Mesodermal cell (in vitro differentiated cells): ENCODE data around the gene ROCK2.
"Not testable (repeated sequence)": the region's sequence is repeated elsewhere in the genome, so short reads cannot be mapped to it uniquely, and the experiment has no call there.

Experiments used
- H3K27ac ChIP-seq: 2 replicates; pipeline ENCODE4 v1.7.0; 2013; ENCODE audit warnings: mild to moderate bottlenecking, low read depth, low read length, moderate library complexity; ENCODE audit not compliant: severe bottlenecking
- H3K36me3 ChIP-seq: 2 replicates; pipeline ENCODE4 v1.7.1; 2013; ENCODE audit warnings: mild to moderate bottlenecking, low read length, moderate library complexity; ENCODE audit not compliant: control insufficient read depth, insufficient read depth
- H3K4me1 ChIP-seq: one replicate; pipeline ENCODE4 v1.7.1; 2013; ENCODE audit warnings: mild to moderate bottlenecking, low read length; ENCODE audit not compliant: insufficient read depth, control insufficient read depth, poor library complexity, severe bottlenecking
- H3K4me3 ChIP-seq: 2 replicates; pipeline ENCODE4 v1.7.0; 2013; ENCODE audit warnings: low read length, control low read depth, mild to moderate bottlenecking; ENCODE audit not compliant: insufficient read depth, poor library complexity, severe bottlenecking; ENCODE audit errors: extremely low read depth
- H3K9me3 ChIP-seq: 2 replicates; pipeline ENCODE4 v1.7.1; 2013; ENCODE audit warnings: mild to moderate bottlenecking, low read length, moderate library complexity; ENCODE audit not compliant: control insufficient read depth
- WGBS, 2 experiments: methylation state at CpG; one replicate each; pipeline ENCODE4 v1.1.5; 2013; ENCODE audit warnings: missing lambda C conversion rate in 2 of 2; ENCODE audit not compliant: insufficient coverage in 2 of 2; 5-methylcytosine and 5-hydroxymethylcytosine counted together

The ROCK2 gene

GRCh38 chr2:11168488-11168887 is 175.9 kb downstream of the ROCK2 start:
- WGBS, 2 experiments: 85 to 92% methylated on average over 7 to 8 of the region's 9 CpGs

GRCh38 chr2:11166476-11166875 is 178.0 kb downstream of the ROCK2 start:
- Histone ChIP-seq H3K9me3 (no peaks in the 10 kb centered on the region), H3K36me3 (no peaks in the 10 kb centered on the region), H3K4me1 (no peaks in the 10 kb centered on the region), H3K4me3 (no peak overlapping the region), H3K27ac (no peak overlapping the region)
- WGBS, 2 experiments: 90 to 94% methylated on average over 9 to 10 of the region's 10 CpGs

More at GRCh38 chr2:11168488-11168887, 175.9 kb downstream of the ROCK2 start:
- H3K4me1 ChIP-seq: no peaks in the 10 kb centered on the region
- no peak overlapping the region for H3K4me3 ChIP-seq
- no peaks in the 10 kb centered on the region for H3K9me3 ChIP-seq
- no peak overlapping the region for H3K27ac ChIP-seq
- no peaks in the 10 kb centered on the region for H3K36me3 ChIP-seq

GRCh38 chr2:11165046-11165445 is 179.4 kb downstream of the ROCK2 start:
- H3K4me3 ChIP-seq, H3K9me3 ChIP-seq, H3K36me3 ChIP-seq, H3K4me1 ChIP-seq, H3K27ac ChIP-seq: not testable (repeated sequence)
- WGBS, 2 experiments: 96 to 98% methylated on average over 12 to 20 of the region's 28 CpGs

- H3K9me3 ChIP-seq: no peaks in the 10 kb centered on the region
- no peak overlapping the region for H3K27ac ChIP-seq
- H3K4me3 ChIP-seq: no peak overlapping the region
- H3K36me3 ChIP-seq: no peaks in the 10 kb centered on the region
- H3K4me1 ChIP-seq: no peaks in the 10 kb centered on the region
- WGBS, 2 experiments: 89 to 100% methylated on average over 8 to 9 of the region's 16 CpGs
Measured at GRCh38 chr2:11163439-11164317, 180.8 kb downstream of the ROCK2 start.

GRCh38 chr2:11161747-11162146 is 182.7 kb downstream of the ROCK2 start:
- Histone ChIP-seq H3K36me3 (no peaks in the 10 kb centered on the region), H3K9me3 (no peaks in the 10 kb centered on the region), H3K27ac (no peak overlapping the region), H3K4me3 (no peak overlapping the region), H3K4me1 (no peaks in the 10 kb centered on the region)
- WGBS, 2 experiments: 96 to 97% methylated on average over 2 to 3 of the region's 4 CpGs

GRCh38 chr2:11160731-11161455 is 183.5 kb downstream of the ROCK2 start:
- Histone ChIP-seq H3K36me3 (no peaks in the 10 kb centered on the region), H3K27ac (no peak overlapping the region), H3K4me1 (no peaks in the 10 kb centered on the region), H3K4me3 (no peak overlapping the region), H3K9me3 (no peaks in the 10 kb centered on the region)
- WGBS, 2 experiments: 91 to 94% methylated on average over 11 to 12 of the region's 15 CpGs

- Histone ChIP-seq H3K27ac (no peak overlapping the region), H3K4me1 (no peaks in the 10 kb centered on the region), H3K36me3 (no peaks in the 10 kb centered on the region), H3K9me3 (no peaks in the 10 kb centered on the region), H3K4me3 (no peak overlapping the region)
- WGBS, 2 experiments: 94 to 98% methylated on average over 11 to 13 of the region's 13 CpGs
Measured at GRCh38 chr2:11160256-11160655, 184.2 kb downstream of the ROCK2 start.

- Histone ChIP-seq H3K27ac (no peak overlapping the region), H3K4me1 (no peaks in the 10 kb centered on the region), H3K9me3 (no peaks in the 10 kb centered on the region), H3K4me3 (no peak overlapping the region), H3K36me3 (no peaks in the 10 kb centered on the region)
- 93% methylated on average over 13 to 14 of the region's 14 CpGs for whole genome bisulfite sequencing, 2 experiments
Measured at GRCh38 chr2:11159574-11160170, 184.8 kb downstream of the ROCK2 start.

- WGBS, 2 experiments: 77 to 80% methylated on average over 8 to 14 of the region's 14 CpGs
- H3K27ac ChIP-seq: no peak overlapping the region
- H3K4me1 ChIP-seq: no peaks in the 10 kb centered on the region
- no peaks in the 10 kb centered on the region for H3K9me3 ChIP-seq
- H3K36me3 ChIP-seq: no peaks in the 10 kb centered on the region
- H3K4me3 ChIP-seq: no peak overlapping the region
Measured at GRCh38 chr2:11158916-11159573, 185.4 kb downstream of the ROCK2 start.

GRCh38 chr2:11157731-11158130 is 186.7 kb downstream of the ROCK2 start:
- H3K9me3 ChIP-seq: no peaks in the 10 kb centered on the region
- no peaks in the 10 kb centered on the region for H3K4me1 ChIP-seq
- no peaks in the 10 kb centered on the region for H3K36me3 ChIP-seq
- no peak overlapping the region for H3K4me3 ChIP-seq
- no peak overlapping the region for H3K27ac ChIP-seq
- WGBS, 2 experiments: 88 to 90% methylated on average over 4 of the region's 4 CpGs
